Breast epithelium (tissue), 3 donors: ENCODE results near the gene PIK3C2G.

ENCODE experiments used
- CTCF ChIP-seq, 3 donors: fragments of 450-650 bp; IDR thresholded peaks; one replicate each; pipeline ENCODE4 v1.5.1; 2016 to 2017; ENCODE audit warnings: antibody characterized with exemption in 3 of 3, mild to moderate bottlenecking in 3 of 3, moderate library complexity in 3 of 3
- POLR2A ChIP-seq: fragments of 450-650 bp; IDR thresholded peaks from one replicate; pipeline ENCODE4 v1.6.1; 2016; ENCODE audit warnings: antibody characterized with exemption, mild to moderate bottlenecking, moderate library complexity

DNA sequence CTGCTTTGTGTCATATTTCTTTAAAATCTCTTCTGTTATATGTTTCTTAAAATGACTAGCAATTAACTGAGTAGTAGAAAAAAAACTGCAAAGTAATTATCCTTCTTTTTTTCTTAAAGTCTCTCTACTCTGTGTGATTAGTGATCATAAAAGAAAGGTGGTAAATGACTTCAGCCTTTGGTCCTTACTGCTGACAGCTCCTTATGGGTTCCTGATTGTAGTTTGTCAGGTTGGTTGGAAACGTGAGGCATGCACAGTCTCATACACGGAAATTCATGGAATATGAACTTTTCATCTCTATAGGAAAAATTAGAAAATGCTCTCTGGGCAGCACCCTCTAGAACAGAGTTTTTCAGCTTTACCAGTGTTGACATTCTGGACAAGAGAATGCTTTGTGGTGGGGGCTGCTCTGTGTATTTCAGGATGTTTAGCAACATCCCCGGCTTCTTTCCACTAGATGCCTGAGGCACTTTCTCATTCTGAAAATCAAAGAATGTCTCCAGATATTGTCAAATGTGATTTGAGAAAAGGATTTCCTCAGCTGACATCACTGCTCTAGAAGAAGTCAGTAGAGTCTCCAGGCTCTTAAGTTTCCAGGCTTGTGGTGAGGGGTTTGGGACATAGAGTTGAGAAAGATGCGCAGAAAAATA is 121.0 kb downstream of the PIK3C2G start:
- TF ChIP-seq CTCF (IDR thresholded peaks at IDR 0.05) = no peak
- no peak for TF ChIP-seq POLR2A
